ENCODE results near the gene HOTAIR.

DNA sequence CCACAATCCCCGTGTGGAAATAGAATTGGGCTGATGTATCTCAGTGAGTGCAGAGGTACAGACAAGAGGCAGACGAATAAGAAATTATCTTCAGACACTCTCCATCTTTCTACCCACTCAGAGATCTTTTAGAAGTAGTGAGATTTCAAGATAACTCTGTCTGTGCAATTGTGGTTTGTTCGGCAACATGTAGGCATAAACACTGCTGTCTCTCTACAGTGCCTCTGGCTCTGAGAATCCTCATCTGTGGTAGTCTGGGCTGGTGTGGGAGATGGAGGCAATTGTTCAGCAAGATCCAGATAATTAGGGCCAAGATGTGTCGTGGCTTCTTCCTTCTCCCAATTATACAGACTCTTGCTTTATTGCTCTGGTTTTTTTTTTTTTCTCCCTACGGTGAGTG lies 33.0 kb downstream of the HOTAIR start:
- TF ChIP-seq, protein P1, sequence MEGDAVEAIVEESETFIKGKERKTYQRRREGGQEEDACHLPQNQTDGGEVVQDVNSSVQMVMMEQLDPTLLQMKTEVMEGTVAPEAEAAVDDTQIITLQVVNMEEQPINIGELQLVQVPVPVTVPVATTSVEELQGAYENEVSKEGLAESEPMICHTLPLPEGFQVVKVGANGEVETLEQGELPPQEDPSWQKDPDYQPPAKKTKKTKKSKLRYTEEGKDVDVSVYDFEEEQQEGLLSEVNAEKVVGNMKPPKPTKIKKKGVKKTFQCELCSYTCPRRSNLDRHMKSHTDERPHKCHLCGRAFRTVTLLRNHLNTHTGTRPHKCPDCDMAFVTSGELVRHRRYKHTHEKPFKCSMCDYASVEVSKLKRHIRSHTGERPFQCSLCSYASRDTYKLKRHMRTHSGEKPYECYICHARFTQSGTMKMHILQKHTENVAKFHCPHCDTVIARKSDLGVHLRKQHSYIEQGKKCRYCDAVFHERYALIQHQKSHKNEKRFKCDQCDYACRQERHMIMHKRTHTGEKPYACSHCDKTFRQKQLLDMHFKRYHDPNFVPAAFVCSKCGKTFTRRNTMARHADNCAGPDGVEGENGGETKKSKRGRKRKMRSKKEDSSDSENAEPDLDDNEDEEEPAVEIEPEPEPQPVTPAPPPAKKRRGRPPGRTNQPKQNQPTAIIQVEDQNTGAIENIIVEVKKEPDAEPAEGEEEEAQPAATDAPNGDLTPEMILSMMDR (IDR thresholded peaks at IDR 0.05) = no peak
- TF ChIP-seq POLR2A (IDR thresholded peaks at IDR 0.05) = no peak
